ENCODE measurements around the gene FGFRL1. TPM values are rescaled to one million over a fixed set of nuclear protein-coding genes. Genes with fewer than 3 reads are reported as not detected.
A peak's percentile ranks its signal among the peaks of the same experiment; 100 is the strongest.

The FGFRL1 gene
- total RNA-seq, 2 donors from 2014 or later = 16.0 to 34.7 TPM

DNA sequence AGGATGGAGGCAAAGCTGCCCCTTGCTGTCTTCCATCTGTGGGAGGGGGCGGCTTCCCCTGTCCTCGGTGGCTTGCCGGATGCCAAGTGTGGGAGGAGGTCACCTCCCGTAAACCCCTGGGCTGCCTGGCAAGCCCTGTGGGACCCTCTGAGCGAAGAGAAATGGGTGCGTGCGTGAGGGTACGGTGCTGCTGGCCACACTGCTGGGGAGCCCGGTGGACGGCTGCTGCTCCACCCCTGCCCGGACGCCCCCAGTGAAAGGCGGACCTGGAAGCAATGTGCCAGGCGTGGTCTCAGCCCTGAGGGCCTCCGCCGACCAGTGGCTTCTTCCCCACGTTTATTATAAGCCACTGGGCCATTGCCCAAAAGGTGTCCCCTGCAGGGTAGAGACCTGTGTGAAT lies 29.1 kb upstream of the FGFRL1 start:
- H3K27ac ChIP-seq = no peak overlapping the region
- TF ChIP-seq CTCF (IDR thresholded peaks at IDR 0.05) = no peak
- no peak overlapping the region for H3K9ac ChIP-seq (ENCODE audit: low read depth in 2 of 2, low read length in 2 of 2)
- DNase-seq = no peak
- no peaks in the 10 kb centered on the region for H3K9me3 ChIP-seq
- intact Hi-C loops (cut with DNase I) = no loop called here
- no peak overlapping the region for H3K4me3 ChIP-seq
- peaks cover under 1% of the 10 kb centered on the region for H3K4me1 ChIP-seq
- H3K36me3 ChIP-seq = no peaks in the 10 kb centered on the region
- H3K27me3 ChIP-seq = no peaks in the 10 kb centered on the region

- no peak for DNase-seq
- Histone ChIP-seq H3K36me3 (no peaks in the 10 kb centered on the region), H3K4me1 (peaks cover 6% of the 10 kb centered on the region), H3K9me3 (no peaks in the 10 kb centered on the region), H3K9ac (ENCODE audit: low read depth in 2 of 2, low read length in 2 of 2) (no peak overlapping the region), H3K27me3 (no peaks in the 10 kb centered on the region), H3K4me3 (no peak overlapping the region), H3K27ac (no peak overlapping the region)
- intact Hi-C loops (cut with DNase I) = no loop called here
- no peak for TF ChIP-seq CTCF (IDR thresholded peaks at IDR 0.05)
Measured at GRCh38 chr4:982814-983213, 28.6 kb upstream of the FGFRL1 start.

DNA sequence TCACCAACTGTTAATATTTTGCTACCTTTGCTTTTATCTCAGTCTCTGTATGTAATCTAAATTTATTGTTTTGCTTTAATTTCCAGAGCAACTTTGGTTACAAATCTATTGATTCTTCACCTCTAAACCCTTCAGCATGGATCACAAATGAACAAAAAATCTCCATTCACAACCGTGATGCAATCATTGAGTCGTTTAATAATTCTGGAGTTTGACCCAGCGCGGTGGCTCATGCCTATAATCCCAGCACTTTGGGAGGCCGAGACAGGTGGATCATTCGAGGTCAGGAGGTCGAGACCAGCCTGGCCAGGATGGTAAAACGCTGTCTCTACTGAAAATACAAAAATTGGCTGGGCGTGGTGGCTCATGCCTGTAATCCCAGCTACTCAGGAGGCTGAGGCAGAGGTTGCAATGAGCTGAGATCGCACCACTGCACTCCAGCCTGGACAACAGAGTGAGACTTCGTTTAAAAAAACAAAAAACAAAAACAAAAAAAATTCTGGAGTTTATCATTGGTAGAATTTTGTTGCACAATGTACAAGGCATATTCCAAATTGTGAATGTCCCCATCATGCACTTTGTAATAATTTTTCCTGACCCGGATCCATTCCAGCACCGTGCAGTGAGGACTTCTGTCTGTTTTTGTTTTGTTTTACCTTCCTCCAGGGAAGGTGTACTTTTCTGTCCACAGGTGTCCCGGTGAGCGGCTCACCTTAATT lies 26.9 kb upstream of the FGFRL1 start:
- Histone ChIP-seq H3K27ac (no peak overlapping the region), H3K9me3 (no peaks in the 10 kb centered on the region), H3K9ac (ENCODE audit: low read depth in 2 of 2, low read length in 2 of 2) (peak overlapping the region in 1 of 2 donors; percentile 65), H3K4me1 (peaks cover 8% of the 10 kb centered on the region), H3K4me3 (peak overlapping the region; percentile 10), H3K27me3 (no peaks in the 10 kb centered on the region), H3K36me3 (no peaks in the 10 kb centered on the region)
- no peak for DNase-seq
- intact Hi-C loops (cut with DNase I) = no loop called here
- no peak for TF ChIP-seq CTCF (IDR thresholded peaks at IDR 0.05)

DNA sequence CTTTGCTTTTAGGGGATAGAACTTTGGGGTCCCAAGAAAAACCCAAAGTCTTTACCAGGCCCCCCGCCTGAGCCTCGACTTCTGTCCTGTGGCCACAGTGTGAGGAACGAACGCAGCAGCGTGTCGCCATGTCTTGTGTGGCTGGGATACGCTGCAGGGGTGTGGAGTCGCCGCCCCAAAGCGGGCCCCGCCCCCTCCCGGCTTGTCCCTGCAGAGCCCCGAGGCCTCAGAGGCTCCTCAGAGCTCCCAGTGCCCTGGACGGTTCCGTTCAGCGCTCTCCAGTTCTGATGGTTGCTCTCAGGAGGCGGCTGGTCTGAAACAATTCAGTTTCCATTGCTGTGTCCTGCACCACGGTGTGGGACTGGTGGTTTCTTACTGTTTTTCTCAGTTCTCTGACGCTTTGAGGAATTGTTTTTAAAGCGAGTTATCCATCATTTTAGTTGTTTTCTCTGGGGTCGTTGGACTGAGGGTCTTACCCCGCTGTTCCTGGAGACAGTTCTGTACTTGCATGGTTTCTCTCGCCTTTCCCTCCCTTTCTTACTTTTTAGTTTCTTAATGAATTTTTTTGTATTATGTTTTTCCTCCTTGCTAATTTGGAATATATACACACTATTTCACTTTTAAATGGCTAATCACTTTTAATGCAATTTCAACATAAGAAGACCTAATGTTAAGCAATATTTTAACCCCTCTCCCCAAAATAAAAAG lies 26.1 kb upstream of the FGFRL1 start:
- intact Hi-C loops (cut with DNase I) = no loop called here
- Histone ChIP-seq H3K27ac (no peak overlapping the region), H3K9me3 (no peaks in the 10 kb centered on the region), H3K27me3 (no peaks in the 10 kb centered on the region), H3K4me3 (peak overlapping the region; percentile 10), H3K4me1 (peaks cover 8% of the 10 kb centered on the region), H3K36me3 (no peaks in the 10 kb centered on the region), H3K9ac (ENCODE audit: low read depth in 2 of 2, low read length in 2 of 2) (peak overlapping the region in 1 of 2 donors; percentile 65)
- TF ChIP-seq CTCF (IDR thresholded peaks at IDR 0.05) = no peak
- peak; percentile 89 for DNase-seq

DNA sequence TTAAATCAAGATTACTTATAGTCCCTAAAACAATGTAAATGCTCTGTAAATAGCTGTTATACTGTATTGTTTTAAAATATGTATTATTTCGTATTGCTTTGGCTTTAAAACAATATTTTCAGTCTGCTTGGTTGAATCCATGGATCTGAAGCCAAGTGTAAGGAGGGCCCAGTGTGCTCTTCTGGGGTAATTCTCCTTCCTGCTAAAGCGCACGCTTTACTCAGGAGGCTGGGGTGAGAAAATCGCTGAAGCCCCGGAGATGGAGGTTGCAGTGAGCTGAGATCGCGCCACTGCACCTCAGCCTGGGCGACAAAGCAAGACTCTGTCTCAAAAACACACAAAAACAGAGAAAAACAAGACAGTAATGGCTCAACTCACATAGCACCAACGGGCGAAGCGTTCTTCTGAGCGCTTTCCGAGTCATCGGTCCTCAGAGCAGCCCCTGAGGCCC lies 25.0 kb upstream of the FGFRL1 start:
- Histone ChIP-seq H3K4me1 (peaks cover 8% of the 10 kb centered on the region), H3K4me3 (peak overlapping the region; percentile 91), H3K9me3 (no peaks in the 10 kb centered on the region), H3K27ac (peak overlapping the region; percentile 74), H3K9ac (ENCODE audit: low read depth in 2 of 2, low read length in 2 of 2) (peak overlapping the region; percentile 82 to 83), H3K27me3 (no peaks in the 10 kb centered on the region), H3K36me3 (no peaks in the 10 kb centered on the region)
- intact Hi-C loops (cut with DNase I) = no loop called here
- TF ChIP-seq CTCF (IDR thresholded peaks at IDR 0.05) = no peak
- DNase-seq = no peak

All from colonic mucosa (tissue), 4 donors.